Left renal pelvis (tissue), 4 donors: ENCODE data around the gene VCAN. TPM values are rescaled to one million over a fixed set of nuclear protein-coding genes. Genes with fewer than 3 reads are reported as not detected.
A peak's percentile ranks its signal among the peaks of the same experiment; 100 is the strongest.

Source experiments
- DNase-seq, 4 donors: peaks; one replicate each; pipeline ENCODE4 v3.0.0-alpha.2; 2013; ENCODE audit warnings: low read depth in 4 of 4, low spot score in 3 of 4
- polyA plus RNA-seq, 4 donors: library from polyadenylated mRNA; unstranded; fragments of 120-200 nt; gene quantifications; one replicate each; pipeline ENCODE4 v1.2.1, GENCODE V29; 2013; ENCODE audit not compliant: insufficient read length in 4 of 4

VCAN gene
- polyA plus RNA-seq, 4 donors = 206 to 354 (median 307) TPM

- no peak for DNase-seq
These were observed 22.6 kb downstream of the VCAN start for GRCh38 chr5:83494087-83494620.

DNA sequence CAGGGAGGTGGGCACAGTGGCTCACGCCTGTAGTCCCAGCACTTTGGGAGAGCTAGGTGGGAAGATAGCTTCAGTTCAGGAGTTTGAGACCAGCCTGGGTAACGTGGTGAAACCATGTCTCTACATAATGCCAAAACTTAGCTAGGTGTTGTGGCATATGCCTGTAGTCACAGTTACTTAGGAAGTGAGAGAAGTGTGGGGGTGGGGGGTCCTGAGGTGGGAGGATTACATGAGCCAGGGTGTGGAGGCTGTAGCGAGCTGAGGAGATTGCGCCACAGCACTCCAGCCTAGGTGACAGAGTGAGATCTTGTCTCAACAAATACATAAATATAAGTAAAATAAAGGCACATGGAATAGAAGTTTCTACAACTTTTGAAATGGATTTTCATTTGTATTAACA lies 23.1 kb downstream of the VCAN start:
- no peak for DNase-seq

- DNase-seq = no peak
These were observed 25.1 kb downstream of the VCAN start for GRCh38 chr5:83496626-83497025.

DNA sequence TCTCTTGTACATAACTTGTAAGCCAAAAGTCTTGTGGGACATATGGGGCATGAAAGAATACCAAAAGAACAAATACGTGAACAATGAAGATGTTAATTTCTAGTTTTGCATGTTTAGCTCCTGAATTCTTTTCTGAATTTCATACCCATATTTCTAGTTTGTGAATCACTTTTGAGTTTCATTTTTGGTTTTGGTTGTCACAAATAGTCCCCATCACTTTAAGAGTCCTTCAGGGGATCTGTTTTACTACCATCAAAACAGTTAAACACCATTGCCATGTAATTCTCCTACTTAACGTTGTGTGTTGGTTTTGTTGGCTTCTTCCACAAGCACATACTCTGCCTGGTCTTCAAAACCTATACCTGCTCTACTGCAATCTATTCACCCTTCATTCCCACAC lies 27.0 kb downstream of the VCAN start:
- no peak for DNase-seq

DNA sequence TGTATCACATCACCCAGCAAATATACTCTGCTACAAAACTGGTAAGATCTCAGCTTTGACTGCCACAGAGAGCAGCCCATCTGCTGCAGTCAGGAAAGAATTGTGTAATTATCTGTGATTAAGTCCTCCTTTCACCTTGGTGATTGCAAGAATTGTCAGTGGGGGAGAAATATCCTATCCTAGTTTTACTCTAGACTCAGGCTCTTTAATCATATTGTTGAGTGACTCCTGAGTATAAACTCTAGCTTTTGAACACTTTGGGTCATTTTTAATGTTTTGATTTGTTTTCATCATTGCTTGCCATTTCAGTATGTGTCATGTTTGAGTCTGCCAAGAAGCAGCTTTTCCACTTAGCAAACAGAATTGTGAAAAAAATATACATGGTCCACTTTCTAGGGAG lies 32.1 kb downstream of the VCAN start:
- no peak for DNase-seq

GRCh38 chr5:83507431-83507830 lies 35.9 kb downstream of the VCAN start:
- no peak for DNase-seq

DNA sequence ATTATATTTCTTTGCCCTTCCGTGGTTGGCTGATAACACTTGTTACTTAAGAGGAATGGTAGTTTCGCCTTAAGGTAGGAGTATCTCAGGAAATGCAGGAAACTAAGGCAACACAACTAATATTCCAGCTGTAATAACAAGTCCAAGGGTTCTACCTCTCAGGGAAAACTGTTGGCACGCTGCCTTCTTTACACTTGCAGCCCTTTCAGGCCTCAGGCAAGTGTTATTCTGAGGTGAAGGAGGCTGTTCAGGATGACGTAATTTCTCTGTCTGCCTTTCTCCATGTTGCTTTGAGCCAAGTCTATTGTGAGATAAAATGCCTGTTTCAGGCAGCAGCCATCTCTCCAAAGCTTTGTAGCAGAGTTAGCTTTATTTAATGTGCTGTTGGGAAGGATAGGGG lies 38.0 kb downstream of the VCAN start:
- DNase-seq = peak in 2 of 4 donors; percentile 39 to 40

DNA sequence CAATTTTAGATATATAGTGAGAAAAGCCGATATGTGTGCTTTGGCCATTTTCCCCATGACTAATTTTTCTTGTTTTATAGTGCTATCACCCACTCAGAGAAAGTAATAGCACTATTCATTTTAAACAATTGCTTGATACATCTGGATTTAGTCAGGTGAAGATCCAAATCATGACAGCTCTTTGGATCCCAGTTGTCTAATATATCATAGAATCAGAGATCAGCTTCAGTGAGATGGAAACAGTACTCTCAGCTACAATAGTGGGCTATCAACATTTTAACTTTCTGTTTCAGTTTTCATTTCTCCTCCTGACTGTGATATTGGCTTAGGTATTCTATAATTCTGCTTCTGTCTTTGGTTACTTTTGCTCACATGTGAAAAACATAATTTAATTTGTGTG lies 38.7 kb downstream of the VCAN start:
- no peak for DNase-seq

DNA sequence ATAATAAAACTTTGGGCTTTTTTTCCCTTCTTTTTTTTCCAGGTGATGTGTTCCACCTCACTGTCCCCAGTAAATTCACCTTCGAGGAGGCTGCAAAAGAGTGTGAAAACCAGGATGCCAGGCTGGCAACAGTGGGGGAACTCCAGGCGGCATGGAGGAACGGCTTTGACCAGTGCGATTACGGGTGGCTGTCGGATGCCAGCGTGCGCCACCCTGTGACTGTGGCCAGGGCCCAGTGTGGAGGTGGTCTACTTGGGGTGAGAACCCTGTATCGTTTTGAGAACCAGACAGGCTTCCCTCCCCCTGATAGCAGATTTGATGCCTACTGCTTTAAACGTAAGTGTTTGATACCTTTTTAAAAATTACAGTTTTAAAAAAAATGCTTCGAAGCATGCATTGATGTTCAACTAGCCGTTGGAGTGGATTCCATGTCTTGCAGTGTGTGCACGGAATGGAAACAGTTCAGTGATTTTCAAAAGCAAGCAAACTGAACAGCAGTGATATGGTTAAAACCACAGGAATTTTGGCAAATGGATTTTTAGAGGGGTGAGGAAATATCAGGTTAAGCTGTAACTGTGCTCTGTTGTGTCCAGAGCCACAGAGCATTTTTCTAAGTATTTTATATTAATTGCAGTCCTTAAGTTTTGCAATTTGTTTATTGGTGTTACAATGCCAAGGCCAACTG lies 40.7 kb downstream of the VCAN start:
- DNase-seq = no peak

DNA sequence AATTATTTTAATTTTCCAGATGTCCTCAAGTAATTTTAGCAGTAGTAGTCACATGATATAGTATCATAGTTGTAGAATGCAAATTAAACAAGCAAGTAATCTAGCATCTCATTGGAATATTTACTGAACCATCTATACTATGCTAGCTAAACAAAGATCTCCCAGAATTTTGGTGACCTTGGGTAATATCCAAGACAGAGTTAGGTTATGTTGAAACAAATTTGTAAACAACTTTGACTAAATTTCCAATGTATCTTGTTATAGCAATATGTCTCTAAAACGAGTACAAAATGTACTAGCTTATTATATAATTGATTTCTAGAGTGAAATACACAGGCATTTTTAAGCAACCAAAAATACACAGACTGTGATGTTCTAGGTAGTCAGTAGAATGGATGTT lies 41.5 kb downstream of the VCAN start:
- DNase-seq = no peak

DNA sequence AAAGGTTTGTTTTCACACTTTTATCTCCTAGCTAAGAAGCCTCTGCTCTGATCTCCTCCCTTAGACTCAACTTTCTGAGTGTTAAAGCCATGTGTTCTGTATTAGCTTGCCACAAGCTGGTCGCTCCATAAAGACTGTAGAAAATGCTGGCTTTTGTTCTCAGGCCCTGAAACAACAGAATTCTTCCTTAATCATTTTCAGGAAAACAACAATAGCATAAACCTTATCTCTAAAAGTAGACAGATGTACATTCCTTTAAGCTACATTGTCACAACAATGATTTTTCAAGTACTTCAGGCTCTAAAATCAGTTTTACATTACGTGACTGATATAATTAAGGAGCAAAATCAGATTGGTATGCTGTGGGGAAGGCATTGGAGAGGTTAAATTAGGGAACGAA lies 41.9 kb downstream of the VCAN start:
- no peak for DNase-seq

- peak; percentile 36 to 50 (median 46) for DNase-seq
These were observed 44.8 kb downstream of the VCAN start for GRCh38 chr5:83516377-83516776.

- no peak for DNase-seq
These were observed 45.6 kb downstream of the VCAN start for GRCh38 chr5:83517072-83517687.

GRCh38 chr5:83517688-83518085 lies 46.1 kb downstream of the VCAN start:
- DNase-seq = no peak

DNA sequence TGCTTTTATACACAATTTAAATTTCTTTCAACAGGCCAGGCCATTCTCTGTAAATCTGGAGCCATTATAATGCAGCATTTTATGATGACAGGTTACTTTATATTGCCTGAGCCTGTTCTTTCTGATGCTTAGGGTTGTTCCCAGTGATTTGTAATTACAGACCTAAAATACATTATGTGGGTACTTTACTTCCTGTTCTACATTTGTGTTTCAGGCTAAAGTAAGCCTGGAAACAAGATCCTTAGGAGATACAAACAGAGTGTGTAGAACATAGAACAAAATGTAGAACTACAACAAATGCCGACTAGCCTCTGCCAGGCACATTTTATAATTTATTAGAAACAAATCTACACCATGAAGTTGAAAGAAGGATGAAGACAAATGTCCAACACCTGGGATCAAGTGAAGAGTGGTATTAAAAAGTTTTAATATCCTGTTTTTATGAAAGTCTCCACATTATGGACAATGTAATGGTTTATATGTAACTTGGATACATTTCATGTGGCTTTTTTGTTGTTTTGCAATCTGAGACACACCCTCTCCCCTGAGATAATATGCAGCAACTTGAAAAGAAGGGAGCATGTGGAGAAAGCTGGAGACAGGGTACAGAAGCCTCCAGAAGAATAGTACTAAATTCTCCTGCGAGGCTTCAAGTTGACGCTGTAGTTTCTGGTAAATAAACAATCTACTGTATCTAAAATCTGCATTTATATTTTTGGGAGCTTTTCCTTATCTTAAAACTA lies 46.9 kb downstream of the VCAN start:
- DNase-seq = no peak

DNA sequence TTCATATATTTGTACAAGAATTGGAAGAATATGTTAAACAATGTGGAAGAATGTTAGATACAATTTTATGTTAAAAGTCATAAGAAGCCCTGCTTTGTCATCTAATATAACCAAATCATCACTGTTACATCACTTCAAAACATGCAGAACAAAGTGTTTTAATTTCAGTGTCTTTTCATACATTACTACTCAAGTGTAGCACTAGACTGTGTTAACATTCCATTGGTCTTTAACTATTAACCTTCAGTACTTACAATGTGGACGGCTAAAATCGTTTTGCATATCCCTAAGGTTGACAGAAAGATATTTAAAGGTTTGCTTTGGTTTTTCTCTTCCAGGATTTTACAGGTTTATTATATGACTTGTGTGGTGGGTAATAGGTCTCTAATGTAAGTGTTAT lies 50.9 kb downstream of the VCAN start:
- DNase-seq = no peak

- DNase-seq = no peak
These were observed 52.4 kb downstream of the VCAN start for GRCh38 chr5:83523929-83524328.

DNA sequence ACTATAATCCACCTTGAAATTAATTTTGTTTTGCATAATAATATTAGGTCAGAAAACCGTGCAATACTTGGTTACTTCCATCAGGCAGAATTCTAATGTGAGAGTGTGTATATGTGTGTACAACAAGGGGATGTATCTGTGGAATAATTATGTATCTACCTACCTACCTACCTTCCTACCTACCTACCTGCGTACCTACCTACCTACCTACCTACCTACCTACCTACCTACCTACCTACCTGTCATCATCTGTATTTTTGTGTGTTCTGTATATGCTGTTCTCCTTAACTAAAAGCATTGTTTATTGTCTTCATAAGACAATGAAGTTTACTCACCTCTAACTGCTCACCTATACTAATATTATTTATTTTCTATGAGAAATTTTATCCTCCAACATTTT lies 52.8 kb downstream of the VCAN start:
- no peak for DNase-seq

DNA sequence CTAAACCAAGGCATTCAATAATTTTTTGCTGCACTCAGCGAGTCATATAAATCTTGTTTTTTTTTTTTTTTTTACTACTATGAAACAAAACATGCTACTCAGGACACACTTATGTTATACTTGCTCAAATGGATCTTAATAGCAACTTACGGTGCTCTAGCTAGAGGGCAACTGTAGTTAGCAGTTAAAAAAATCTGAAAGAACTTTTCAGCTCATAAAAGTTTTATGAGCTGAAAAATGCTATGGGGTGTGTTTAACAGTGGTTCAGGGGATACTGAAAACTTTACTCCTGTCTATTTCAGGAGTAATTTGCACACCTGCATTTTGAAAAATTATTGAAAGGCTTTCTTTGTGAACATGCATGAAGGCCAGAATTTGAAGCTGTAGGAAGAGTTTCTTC lies 53.4 kb downstream of the VCAN start:
- no peak for DNase-seq

DNA sequence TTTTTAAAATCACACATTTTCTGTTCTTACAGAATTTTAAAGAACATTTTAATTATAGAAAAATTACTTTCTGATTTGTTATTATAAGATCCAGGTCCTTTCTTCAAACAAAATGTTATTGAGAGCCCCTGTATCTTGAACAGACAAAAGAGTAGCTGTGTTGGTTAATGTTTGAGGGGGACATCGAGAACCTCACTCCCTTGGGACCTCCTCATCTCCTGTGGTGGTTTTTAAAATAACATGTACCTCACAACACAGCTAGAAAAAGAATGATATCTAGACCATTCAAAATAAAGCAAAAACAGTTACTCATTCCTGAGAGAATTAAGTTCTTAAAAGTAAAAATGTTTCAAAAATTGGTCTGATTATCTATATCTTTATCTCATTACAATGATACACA lies 54.7 kb downstream of the VCAN start:
- no peak for DNase-seq

- DNase-seq = no peak
These were observed 55.7 kb downstream of the VCAN start for GRCh38 chr5:83527221-83527620.
